Fibroblast of mammary gland (primary cell): ENCODE measurements around the gene SLC16A8.
A peak's percentile ranks its signal among the peaks of the same experiment; 100 is the strongest.

Experiments used
- DNase-seq: peaks from one replicate; pipeline ENCODE4 v3.0.0-alpha.2; 2010; ENCODE audit warnings: low read depth
- H3K4me3 ChIP-seq: 2 replicates; pipeline ENCODE4 v1.5.1; 2011; ENCODE audit warnings: low read depth, mild to moderate bottlenecking, low read length, moderate library complexity; ENCODE audit not compliant: control insufficient read depth
- TF ChIP-seq, protein P1 (sequence below): conservative IDR thresholded peaks from 2 replicates; pipeline ENCODE4 v1.5.1; 2011; ENCODE audit warnings: low read depth, low read length, inconsistent platforms; ENCODE audit not compliant: control insufficient read depth, insufficient read depth

The SLC16A8 gene

DNA sequence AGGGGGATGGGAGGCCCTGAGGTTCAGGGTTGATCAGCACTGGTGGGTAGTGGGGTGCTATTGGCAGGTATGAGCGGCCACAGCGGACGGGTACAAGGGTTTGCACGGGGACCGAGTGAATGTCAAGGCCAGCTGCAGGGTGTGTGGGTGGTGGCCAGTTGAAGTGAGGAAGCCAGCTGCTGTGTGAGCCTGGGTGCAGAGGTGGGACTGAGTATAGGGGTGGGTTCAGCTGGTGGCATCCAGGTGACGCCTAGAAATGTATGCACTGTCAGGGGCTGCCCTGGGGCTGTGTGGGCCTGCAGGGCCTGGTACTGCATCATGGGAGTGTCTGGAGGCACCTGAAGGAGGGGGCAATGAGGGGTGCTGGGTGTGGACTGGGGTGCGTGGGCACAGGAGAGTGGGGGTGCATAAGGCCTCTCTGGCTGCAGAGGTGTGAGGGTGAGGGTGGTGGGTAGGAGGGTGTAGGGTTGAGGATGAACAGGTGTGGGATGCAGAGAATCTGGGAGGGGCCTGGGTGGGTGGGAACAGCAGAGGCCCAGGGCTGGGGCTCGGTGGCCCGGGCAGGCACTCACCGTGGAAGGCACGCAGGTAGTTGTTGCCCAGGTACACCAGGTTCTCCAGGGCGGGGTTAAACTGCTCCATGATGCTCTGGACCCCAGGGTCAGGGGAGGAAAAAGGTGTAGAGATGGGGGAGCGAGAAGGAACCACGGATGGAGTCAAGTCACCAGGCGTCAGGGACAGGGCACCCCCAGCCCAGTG lies 24.8 kb upstream of the SLC16A8 start:
- H3K4me3 ChIP-seq: no peak overlapping the region
- no peak for DNase-seq
- TF ChIP-seq, protein P1, sequence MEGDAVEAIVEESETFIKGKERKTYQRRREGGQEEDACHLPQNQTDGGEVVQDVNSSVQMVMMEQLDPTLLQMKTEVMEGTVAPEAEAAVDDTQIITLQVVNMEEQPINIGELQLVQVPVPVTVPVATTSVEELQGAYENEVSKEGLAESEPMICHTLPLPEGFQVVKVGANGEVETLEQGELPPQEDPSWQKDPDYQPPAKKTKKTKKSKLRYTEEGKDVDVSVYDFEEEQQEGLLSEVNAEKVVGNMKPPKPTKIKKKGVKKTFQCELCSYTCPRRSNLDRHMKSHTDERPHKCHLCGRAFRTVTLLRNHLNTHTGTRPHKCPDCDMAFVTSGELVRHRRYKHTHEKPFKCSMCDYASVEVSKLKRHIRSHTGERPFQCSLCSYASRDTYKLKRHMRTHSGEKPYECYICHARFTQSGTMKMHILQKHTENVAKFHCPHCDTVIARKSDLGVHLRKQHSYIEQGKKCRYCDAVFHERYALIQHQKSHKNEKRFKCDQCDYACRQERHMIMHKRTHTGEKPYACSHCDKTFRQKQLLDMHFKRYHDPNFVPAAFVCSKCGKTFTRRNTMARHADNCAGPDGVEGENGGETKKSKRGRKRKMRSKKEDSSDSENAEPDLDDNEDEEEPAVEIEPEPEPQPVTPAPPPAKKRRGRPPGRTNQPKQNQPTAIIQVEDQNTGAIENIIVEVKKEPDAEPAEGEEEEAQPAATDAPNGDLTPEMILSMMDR: no peak

DNA sequence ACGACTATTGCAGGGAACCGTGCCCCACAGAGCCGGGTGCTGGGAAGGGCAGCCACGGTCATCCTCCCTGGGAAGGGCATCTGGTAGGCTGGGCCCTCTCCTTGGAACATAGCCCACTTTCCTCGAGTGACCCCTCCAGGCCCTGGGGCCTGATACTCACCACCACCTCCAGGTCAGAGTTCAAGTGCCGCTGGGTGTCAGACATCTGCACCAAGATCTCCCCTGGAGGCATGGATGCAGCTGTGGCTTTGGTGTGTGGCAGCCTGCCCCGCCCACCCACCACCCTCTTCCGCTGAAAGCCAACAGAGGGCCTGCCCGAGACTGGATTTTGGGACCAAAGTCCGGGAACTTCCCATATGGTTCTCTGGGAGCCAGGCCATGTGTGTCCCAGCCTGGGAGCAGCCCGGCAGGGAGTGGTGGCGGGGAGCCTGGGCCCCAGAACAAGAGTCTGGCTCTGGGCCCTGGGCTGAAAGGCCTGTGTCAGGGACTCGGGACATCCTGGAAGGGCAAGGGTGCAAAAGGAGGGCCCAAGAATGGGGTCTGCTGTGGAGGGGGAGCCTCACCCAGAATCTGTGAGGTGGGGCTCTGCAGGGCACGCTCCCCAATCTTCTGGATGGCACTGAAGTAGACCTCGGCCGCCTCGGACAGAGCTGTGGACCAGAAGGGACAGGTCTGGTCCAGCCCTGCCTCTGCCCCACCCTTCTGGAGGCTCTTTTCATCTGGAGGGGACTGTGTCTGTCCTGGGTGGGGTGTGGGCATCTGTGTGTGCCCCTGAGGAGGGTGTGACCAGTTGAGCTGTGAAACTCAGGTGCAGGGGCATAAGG lies 23.9 kb upstream of the SLC16A8 start:
- H3K4me3 ChIP-seq: no peak overlapping the region
- DNase-seq: no peak
- TF ChIP-seq, protein P1: no peak

DNA sequence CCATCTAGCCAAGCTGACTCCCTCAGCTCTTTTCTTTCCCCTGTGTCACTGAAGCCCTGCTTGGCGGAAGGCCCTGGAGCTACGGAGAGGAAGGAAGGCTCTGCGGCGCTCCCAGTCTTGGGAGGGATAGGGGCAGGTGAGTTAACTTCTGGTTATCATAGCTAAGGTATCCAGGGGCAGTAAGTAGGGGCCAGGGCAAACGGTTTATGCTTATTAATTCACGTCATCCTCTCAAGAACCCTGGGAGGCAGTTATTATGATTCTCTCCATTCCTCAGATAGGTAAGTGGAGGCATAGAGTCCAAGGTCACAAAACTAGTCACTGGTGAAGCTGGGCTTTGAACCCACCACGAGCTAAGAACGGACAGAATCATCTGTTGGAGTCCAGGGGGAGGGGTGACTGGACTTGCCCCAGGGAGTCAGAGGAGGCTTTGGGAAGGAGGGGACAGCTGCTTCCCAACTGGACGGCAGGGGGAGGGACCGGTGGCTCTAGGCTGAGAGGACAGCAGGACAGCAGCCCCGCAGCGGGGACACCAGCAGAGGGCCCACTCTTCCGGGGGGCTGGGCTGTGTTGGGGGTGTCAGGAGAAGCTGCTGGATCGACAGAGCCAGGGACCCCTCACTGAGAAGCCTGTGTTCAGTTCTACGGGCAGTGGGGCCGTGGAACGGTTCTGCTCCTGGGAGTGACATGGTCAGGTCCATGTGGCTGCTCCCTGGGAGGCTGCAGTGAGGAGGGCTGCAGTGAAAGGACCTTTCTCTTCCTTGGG lies 23.0 kb upstream of the SLC16A8 start:
- no peak for DNase-seq
- H3K4me3 ChIP-seq: no peak overlapping the region
- TF ChIP-seq, protein P1: no peak

DNA sequence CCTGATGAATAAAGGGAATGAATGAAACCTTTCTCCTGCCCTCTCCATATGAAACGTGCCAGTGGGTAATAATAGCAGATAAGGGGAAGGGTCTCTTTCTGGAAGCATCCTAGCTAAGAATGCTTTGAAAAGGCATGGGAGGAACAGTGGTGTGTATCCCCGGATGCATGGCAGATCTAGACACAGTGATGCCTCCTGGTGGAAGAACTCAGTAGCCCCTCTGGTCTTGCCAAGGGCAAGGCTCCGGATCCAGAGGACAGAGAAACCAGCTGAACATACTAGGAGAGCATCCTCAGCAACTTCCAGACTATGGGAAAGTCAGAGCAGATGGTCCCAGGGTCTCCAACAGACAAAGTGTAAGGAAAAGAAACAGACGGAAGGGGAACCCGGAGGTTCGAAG lies 20.1 kb upstream of the SLC16A8 start:
- no peak overlapping the region for H3K4me3 ChIP-seq
- peak; percentile 33 for DNase-seq
- TF ChIP-seq, protein P1: peak; percentile 47

DNA sequence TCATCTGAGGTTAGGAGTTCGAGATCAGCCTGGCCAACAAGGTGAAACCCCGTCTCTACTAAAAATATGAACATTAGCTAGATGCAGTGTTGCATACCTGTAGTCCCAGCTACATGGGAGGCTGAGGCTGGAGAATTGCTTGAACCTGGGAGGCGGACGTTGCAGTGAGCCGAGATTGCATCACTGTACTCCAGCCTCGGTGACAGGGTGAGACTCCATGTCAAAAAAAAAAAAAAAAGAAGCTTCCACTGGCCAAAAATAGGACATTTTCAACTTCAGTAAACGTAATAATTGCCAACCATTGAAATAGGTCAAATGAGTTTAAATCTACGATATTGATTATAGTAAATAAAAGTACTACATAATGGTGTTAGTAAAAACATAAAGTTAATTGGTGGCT lies 19.7 kb upstream of the SLC16A8 start:
- H3K4me3 ChIP-seq: no peak overlapping the region
- TF ChIP-seq, protein P1: no peak
- no peak for DNase-seq

DNA sequence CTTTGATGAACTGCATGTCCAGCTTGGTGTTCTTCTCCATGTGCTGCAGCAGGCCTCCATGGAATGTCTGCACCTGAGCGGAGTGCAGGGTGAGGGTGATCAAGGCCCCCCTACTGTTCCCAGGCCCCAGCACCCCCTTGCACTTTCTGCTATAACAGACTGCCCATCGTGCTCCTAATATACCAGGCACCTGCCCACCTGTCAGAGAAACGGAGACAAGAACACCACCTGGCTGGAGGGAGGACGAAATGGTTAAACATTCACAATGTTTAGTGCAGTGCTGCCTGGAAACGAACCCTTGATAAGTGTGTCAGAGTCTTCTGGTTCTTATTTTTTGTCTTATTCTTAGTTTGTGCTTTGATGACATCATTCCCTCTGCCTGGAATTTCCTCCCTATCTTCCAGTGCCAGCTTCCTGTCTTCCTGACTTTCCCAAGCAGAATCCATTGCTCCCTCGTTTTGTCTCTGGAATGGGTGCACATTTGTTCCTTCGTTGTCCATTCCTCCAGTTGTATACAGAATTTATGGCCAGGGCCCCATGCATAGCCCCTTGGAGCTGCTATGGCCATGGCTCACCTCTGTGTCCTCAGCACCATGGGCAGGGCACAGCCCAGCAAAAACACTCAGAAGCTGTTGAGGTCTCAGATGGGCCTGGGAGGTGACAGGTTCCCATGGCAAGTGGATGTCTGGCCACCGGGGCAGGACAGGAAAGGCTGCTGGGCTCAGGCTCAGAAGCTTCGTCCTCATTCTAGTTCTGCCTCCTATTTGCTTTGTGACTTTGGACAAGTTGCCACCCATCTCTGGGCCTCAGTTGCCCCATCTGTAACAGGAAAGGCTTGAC lies 14.6 kb upstream of the SLC16A8 start:
- H3K4me3 ChIP-seq: no peak overlapping the region
- DNase-seq: peak; percentile 66
- TF ChIP-seq, protein P1: no peak
